ENCODE data around the gene MAGI1.

The MAGI1 gene

DNA sequence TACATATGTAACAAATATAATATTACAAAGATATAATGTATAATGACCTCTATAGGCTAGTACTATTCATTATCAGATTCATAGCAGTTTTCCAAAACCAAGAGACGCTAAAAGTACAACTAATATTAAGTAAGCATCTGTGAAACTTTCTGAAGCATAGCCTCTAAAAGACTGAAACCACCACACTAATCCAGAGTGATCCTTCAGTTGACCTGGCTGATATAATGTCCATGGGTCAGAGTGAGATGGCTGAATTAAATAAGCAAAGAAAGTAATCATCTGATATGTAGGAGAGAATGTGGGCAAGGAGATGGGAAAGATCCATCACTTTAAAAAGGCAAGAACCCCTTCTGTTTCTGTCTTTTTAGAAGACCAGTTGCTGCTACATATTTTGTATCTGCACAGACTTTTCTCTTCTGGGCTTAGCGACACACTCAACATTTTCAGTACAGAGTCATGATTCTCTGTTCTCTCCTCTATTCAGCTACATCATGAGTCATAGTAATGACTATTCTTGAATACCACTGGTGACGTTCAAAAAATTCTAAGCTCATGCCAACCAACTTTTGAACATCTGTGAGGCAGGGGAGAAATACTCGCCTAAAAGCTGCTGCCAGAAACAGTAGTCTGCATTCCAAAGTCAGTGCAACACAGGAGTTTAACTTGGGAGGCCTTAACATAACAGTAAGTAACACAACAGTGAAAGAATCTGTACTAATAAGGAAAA lies 149.6 kb downstream of the MAGI1 start:
- TF ChIP-seq, protein P1, sequence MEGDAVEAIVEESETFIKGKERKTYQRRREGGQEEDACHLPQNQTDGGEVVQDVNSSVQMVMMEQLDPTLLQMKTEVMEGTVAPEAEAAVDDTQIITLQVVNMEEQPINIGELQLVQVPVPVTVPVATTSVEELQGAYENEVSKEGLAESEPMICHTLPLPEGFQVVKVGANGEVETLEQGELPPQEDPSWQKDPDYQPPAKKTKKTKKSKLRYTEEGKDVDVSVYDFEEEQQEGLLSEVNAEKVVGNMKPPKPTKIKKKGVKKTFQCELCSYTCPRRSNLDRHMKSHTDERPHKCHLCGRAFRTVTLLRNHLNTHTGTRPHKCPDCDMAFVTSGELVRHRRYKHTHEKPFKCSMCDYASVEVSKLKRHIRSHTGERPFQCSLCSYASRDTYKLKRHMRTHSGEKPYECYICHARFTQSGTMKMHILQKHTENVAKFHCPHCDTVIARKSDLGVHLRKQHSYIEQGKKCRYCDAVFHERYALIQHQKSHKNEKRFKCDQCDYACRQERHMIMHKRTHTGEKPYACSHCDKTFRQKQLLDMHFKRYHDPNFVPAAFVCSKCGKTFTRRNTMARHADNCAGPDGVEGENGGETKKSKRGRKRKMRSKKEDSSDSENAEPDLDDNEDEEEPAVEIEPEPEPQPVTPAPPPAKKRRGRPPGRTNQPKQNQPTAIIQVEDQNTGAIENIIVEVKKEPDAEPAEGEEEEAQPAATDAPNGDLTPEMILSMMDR (IDR thresholded peaks at IDR 0.05; ENCODE audit: low read depth, low read length) = no peak
- DNase-seq (ENCODE audit: extremely low read depth, low read depth) = peak; percentile 74

DNA sequence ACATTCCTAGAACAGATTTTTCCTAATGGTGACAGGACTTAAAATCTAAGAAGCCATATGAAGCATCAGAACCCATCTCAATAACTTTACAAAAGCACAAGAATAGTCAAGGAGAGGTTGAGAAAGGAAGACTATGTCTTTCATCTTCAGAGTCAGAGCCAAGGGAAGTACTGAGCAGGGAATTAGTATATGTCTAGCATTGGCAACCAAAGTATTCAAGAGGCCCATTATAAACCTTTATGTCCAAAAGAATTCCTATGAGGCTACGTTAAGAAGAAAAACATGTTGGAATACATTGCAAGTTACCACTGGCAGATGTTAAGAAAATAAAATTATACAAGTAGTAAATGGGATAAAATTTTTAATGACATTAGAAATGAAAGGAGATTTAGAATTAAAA lies 150.5 kb downstream of the MAGI1 start:
- TF ChIP-seq, protein P1 (IDR thresholded peaks at IDR 0.05; ENCODE audit: low read depth, low read length) = no peak

DNA sequence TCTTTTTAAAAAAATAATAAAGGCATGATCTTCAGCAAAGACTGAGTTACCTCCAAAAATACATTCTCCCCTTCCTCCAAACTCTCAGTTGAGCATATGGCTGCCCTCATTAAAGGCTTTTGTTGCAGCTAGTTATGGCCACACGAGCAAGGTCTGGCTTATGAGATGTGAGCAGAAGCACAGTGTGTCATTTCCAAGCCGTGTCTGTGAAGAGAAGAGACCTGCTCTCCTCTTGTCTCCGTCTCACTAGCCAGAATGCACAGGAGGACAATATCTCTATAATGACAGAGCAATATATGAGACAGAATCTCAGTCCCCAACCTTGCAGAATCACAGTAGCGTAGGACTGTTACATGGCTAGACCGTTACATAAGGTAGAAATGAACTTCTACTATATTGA lies 152.3 kb downstream of the MAGI1 start:
- DNase-seq (ENCODE audit: extremely low read depth, low read depth) = no peak
- TF ChIP-seq, protein P1 (IDR thresholded peaks at IDR 0.05; ENCODE audit: low read depth, low read length) = no peak

More for the DNA sequence above, 150.5 kb downstream of the MAGI1 start:
- DNase-seq (ENCODE audit: extremely low read depth, low read depth) = no peak

DNA sequence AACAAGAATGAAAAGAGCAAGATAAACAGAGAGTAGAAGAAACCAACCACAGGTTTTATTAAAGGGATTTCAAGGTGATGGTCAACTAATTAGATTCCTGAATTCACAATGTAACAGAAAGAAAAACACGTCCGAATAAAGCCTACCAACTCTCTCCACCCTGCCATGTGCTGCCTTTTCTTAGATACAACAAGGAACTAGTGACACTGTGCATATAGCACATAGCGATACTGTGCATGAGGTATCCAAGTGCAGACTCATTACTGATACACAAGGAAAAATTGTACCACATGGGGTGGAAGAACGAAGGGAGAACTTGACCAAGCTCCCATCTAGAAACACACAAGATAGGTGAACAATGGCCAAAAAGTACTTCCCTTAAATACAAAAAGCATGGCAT lies 154.6 kb downstream of the MAGI1 start:
- TF ChIP-seq, protein P1 (IDR thresholded peaks at IDR 0.05; ENCODE audit: low read depth, low read length) = no peak
- no peak for DNase-seq (ENCODE audit: extremely low read depth, low read depth)

DNA sequence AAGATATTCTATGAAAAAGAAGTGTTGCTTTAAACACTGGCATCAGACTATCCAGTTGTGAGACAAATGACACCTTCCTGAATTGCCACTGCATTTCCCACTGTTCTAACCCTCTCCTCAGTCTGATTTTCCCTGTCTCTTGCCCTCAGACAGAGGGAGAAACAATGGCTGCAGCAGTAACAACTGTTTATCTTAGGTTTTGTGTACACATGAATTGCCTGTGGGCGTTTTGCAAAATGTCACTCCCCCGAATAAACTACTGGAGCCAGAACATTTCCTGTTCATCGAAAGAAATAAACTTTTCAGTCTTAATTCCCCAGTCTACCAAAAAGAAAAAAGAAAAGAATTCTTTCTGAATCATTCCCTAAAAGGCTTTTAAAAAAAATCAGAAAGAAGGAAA lies 155.1 kb downstream of the MAGI1 start:
- TF ChIP-seq, protein P1 (IDR thresholded peaks at IDR 0.05; ENCODE audit: low read depth, low read length) = no peak
- no peak for DNase-seq (ENCODE audit: extremely low read depth, low read depth)

DNA sequence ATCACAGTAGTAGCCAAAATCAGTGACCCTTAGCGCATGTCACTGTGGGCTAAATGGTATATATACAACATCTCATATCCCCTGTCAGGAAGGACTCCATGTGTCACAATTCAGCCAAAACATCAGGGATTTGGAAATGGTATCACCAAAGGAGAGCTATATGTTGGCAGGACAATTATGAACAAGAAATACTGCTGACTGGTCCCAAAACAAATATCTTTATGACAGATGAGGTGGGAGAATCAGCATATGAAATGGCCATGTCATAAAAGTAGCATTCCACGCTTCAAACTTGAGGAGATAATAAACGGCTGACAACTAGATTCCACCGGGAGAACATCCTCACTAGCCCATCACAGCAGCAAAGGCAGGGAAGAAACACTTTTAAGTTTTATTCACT lies 158.4 kb downstream of the MAGI1 start:
- DNase-seq (ENCODE audit: extremely low read depth, low read depth) = no peak
- TF ChIP-seq, protein P1 (IDR thresholded peaks at IDR 0.05; ENCODE audit: low read depth, low read length) = no peak

DNA sequence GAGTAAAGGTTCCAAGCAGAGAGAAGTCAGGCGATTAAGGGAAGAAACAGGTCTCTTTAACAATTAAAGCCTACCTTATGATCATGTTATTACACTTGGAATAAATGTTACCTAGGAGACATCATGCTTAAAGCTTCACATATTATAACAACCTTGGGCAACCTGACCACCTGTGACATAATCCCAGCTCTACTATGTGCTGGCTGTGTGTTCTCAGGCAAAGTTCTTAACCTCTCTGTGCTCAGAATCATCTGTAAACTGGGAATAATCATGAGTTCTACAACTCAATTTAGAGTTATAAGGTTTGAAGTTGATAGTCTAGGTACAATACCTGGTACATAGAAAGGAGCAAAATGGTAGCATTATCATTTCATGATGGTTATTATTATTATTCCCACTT lies 159.3 kb downstream of the MAGI1 start:
- no peak for DNase-seq (ENCODE audit: extremely low read depth, low read depth)

More for the DNA sequence above, 159.3 kb downstream of the MAGI1 start:
- TF ChIP-seq, protein P1 (IDR thresholded peaks at IDR 0.05; ENCODE audit: low read depth, low read length) = no peak
